BJ (cell line): ENCODE data around the gene MRM2. TPM values are rescaled to one million over a fixed set of nuclear protein-coding genes. Genes with fewer than 3 reads are reported as not detected.

Experiments
- CTCF ChIA-PET: fragments of 350-600 bp; formaldehyde crosslinking; extraction: SDS; loops from one replicate; lab custom pipeline; 2021; ENCODE audit warnings: antibody characterized with exemption, inconsistent platforms; lab: Yijun Ruan, JAX
- POLR2A ChIA-PET: fragments of 300-600 bp; sonication (Branson Sonifier 250); formaldehyde crosslinking; extraction: SDS; loops from one replicate; lab custom pipeline; 2021; ENCODE audit warnings: antibody characterized with exemption; lab: Charles Lee
- DNase-seq: peaks from one replicate; pipeline ENCODE4 v3.0.0-alpha.2; 2011; ENCODE audit warnings: low read depth
- H3K27me3 ChIP-seq: 2 replicates; pipeline ENCODE4 v1.6.0; 2011; ENCODE audit warnings: low read length; ENCODE audit not compliant: control insufficient read depth, insufficient read depth
- H3K36me3 ChIP-seq: 2 replicates; pipeline ENCODE4 v1.5.1; 2011; ENCODE audit warnings: low read length; ENCODE audit not compliant: control insufficient read depth, insufficient read depth
- H3K4me3 ChIP-seq: 2 replicates; pipeline ENCODE4 v1.5.1; 2011; ENCODE audit warnings: low read depth, mild to moderate bottlenecking, control low read depth, low read length
- polyA plus RNA-seq: library from polyadenylated mRNA; depleted of rRNA; stranded (reverse); fragments of >200 nt; gene quantifications from 2 replicates; pipeline ENCODE4 v1.2.3, GENCODE V29; 2011
- TF ChIP-seq, protein P1 (sequence below): IDR thresholded peaks from 2 replicates; pipeline ENCODE4 v1.5.1; 2011; ENCODE audit warnings: low read depth, mild to moderate bottlenecking, control low read depth, inconsistent platforms, low read length, moderate library complexity; ENCODE audit not compliant: insufficient read depth

The MRM2 gene
- polyA plus RNA-seq, 1 experiment = 27.3 TPM

DNA sequence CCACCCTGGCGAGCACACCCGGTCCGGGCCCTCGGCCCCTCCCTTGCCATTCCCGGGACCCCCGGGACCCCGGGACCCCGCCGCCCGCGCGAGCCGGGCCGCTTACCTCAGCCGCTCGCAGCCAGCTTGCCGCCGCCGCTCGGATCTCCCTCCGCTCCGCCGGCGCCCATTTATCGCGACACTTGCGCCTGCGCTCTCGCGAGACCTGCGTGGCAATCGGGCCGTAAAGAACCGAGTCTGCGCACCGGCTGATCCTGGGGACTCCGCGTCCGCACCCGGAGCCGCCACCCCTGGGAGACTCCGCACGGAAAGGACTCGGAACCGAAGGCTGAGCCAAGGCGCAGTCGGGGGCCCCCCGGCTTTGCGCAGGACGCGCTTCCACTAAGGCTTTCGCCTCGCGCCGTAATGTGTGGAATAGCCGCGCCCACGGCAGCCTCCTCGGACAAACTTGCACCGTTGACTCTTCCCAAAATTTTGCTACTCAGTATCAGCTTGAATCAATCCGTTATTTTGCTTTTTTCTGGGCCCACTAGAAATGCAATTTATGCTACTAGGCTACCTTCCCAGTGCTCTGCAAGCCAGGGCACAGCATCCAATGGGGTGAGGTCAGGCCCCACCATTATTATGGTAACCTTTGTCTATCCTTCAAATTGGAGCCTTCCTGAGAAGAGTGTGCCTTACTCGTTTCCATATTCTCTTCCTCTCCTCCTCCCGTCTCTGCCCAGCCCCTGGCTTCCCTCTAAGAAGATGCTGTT lies 9.1 kb downstream of the MRM2 start, which contains the start of gene MAD1L1:
Gene MAD1L1 (minus strand): TSS at position 180 of the 755 bp plus-strand sequence. CDS start 2,812 bp downstream, outside the sequence.
- peaks cover 11% of the 10 kb centered on the region for H3K36me3 ChIP-seq
- ChIA-PET CTCF (interaction anchor here (1.0 to 2.2 kb wide), 3 partner anchors 115 to 218 kb away, joined by 3 to 7 read pairs (median 3); no protein-coding TSS in a partner anchor), POLR2A (no interaction called here)
- H3K27me3 ChIP-seq = no peaks in the 10 kb centered on the region
- TF ChIP-seq, protein P1, sequence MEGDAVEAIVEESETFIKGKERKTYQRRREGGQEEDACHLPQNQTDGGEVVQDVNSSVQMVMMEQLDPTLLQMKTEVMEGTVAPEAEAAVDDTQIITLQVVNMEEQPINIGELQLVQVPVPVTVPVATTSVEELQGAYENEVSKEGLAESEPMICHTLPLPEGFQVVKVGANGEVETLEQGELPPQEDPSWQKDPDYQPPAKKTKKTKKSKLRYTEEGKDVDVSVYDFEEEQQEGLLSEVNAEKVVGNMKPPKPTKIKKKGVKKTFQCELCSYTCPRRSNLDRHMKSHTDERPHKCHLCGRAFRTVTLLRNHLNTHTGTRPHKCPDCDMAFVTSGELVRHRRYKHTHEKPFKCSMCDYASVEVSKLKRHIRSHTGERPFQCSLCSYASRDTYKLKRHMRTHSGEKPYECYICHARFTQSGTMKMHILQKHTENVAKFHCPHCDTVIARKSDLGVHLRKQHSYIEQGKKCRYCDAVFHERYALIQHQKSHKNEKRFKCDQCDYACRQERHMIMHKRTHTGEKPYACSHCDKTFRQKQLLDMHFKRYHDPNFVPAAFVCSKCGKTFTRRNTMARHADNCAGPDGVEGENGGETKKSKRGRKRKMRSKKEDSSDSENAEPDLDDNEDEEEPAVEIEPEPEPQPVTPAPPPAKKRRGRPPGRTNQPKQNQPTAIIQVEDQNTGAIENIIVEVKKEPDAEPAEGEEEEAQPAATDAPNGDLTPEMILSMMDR = no peak
- H3K4me3 ChIP-seq = peak within 1 kb of the TSS; percentile 89
- DNase-seq = peak; percentile 44

DNA sequence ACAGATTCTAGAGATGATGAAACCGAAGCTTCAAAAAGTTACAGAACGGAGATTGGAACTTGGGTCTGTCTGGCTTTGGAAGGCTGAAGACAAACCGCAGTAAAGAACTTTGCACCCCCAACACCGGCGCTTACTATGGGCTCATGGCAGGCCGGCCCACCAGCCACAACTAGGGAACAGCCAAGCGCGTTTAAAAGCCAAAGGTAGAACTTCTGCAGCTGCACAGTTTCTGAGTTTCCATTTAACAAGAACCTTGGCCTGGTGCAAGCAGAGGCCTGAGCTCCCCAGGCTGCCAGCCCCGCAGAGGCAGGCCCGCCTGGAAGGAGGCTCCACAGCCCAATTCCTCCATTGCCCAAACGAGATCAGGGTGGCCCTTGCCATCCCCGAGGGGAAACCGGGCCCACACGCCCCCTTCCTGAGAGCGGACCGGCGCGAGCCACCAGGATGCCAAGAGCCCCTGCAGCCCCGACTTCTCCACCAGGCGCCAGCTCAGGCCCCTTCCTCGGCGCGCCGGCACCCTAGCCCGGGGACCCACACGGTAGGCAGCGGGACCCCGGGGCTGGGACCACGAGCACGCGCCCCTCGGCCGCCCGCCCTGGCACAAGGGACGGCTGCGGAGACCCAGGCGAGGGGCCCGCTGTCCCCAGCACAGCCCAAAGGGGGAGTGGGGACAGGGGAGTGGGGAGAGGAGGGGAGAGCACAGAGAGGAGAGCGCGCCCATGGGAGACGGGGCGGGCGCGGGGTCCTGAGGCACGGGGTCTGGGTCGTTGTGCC lies 9.8 kb downstream of the MRM2 start:
- H3K27me3 ChIP-seq = no peaks in the 10 kb centered on the region
- peaks cover 8% of the 10 kb centered on the region for H3K36me3 ChIP-seq
- DNase-seq = no peak
- TF ChIP-seq, protein P1 = no peak
- ChIA-PET POLR2A (no interaction called here), CTCF (interaction anchor here (0.9 to 2.2 kb wide), 4 partner anchors 23 to 219 kb away, joined by 3 to 7 read pairs (median 4); no protein-coding TSS in a partner anchor)
- H3K4me3 ChIP-seq = peak overlapping the region; percentile 89

DNA sequence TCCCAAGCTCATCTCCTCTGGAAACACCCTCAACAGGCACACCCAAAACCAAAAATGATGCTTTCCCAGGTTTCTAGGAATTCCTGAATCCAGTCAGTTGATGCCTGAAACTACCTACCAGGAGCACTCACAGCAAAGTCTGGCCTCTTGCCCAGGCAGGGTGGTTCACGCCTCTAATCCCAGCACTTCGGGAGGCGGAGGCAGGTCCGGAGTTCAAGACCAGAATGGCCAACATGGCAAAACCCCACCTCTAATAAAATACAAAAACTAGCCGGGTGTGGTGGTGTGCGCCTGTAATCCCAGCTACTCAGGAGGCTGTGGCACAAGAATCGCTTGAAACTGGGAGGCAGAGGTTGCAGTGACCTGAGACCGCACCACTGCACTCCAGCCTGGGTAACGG lies 11.1 kb downstream of the MRM2 start:
- no peak for DNase-seq
- H3K36me3 ChIP-seq = peaks cover 11% of the 10 kb centered on the region
- no peak overlapping the region for H3K4me3 ChIP-seq
- ChIA-PET POLR2A (no interaction called here), CTCF (interaction anchor here (1.2 to 2.2 kb wide), 2 partner anchors 10 to 117 kb away, joined by 4 to 7 read pairs; no protein-coding TSS in a partner anchor)
- TF ChIP-seq, protein P1 = no peak
- no peaks in the 10 kb centered on the region for H3K27me3 ChIP-seq

DNA sequence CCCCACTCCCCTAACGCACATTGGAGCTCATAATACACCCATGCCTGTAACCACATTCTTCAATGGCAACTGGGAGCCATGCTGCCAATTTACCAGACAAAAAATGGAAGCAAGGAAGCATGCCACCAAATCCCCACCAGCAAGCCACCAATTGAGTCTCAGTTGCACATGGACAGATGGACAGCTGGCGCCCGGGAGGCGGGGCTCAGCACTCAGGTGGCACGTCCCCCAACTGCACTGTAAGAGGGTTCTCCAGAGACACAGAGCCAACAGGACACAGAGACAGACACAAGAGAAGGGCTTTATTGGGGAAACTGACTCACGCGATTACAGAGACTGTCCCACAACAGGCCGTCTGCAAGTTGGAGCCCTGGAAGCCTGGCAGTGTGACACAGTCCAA lies 11.8 kb downstream of the MRM2 start:
- DNase-seq = no peak

More for the DNA sequence above, 11.8 kb downstream of the MRM2 start:
- no peak overlapping the region for H3K4me3 ChIP-seq
- POLR2A ChIA-PET = no interaction called here
- TF ChIP-seq, protein P1 = no peak
- CTCF ChIA-PET = interaction anchor here (0.6 to 1.2 kb wide), 2 partner anchors 11 to 67 kb away, joined by 4 read pairs; no protein-coding TSS in a partner anchor
- no peaks in the 10 kb centered on the region for H3K27me3 ChIP-seq
- peaks cover 13% of the 10 kb centered on the region for H3K36me3 ChIP-seq
